ENCODE data around the gene STK11.

Gene STK11

GRCh38 chr19:1269065-1269477 is 63.5 kb downstream of the STK11 start, which contains the start of gene CIRBP:
CIRBP (plus strand) TSS chr19:1269332; CDS start chr19:1270934, 1,602 bp downstream.
- H3K4me3 ChIP-seq (replicated peaks; ENCODE audit: insufficient read depth, low read length): peak within 1 kb of the TSS; percentile 49
- peak within 1 kb of the TSS; percentile 100 for H3K27ac ChIP-seq (replicated peaks)
- DNase-seq (ENCODE audit: low read depth in 1 of 2, low spot score in 1 of 2): peak; percentile 99 to 100
- TF ChIP-seq SPI1 (IDR thresholded peaks at IDR 0.05; ENCODE audit: borderline replicate concordance, low read depth) (no peak; the same call in 1 of the 2 replicates), POLR2AphosphoS5 (IDR thresholded peaks at IDR 0.05; ENCODE audit: low read depth) (peak; percentile 99)
- TF ChIP-seq, protein P1, sequence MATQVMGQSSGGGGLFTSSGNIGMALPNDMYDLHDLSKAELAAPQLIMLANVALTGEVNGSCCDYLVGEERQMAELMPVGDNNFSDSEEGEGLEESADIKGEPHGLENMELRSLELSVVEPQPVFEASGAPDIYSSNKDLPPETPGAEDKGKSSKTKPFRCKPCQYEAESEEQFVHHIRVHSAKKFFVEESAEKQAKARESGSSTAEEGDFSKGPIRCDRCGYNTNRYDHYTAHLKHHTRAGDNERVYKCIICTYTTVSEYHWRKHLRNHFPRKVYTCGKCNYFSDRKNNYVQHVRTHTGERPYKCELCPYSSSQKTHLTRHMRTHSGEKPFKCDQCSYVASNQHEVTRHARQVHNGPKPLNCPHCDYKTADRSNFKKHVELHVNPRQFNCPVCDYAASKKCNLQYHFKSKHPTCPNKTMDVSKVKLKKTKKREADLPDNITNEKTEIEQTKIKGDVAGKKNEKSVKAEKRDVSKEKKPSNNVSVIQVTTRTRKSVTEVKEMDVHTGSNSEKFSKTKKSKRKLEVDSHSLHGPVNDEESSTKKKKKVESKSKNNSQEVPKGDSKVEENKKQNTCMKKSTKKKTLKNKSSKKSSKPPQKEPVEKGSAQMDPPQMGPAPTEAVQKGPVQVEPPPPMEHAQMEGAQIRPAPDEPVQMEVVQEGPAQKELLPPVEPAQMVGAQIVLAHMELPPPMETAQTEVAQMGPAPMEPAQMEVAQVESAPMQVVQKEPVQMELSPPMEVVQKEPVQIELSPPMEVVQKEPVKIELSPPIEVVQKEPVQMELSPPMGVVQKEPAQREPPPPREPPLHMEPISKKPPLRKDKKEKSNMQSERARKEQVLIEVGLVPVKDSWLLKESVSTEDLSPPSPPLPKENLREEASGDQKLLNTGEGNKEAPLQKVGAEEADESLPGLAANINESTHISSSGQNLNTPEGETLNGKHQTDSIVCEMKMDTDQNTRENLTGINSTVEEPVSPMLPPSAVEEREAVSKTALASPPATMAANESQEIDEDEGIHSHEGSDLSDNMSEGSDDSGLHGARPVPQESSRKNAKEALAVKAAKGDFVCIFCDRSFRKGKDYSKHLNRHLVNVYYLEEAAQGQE (IDR thresholded peaks at IDR 0.05; ENCODE audit: insufficient replicate concordance, low read depth): peak; percentile 70
- no peaks in the 10 kb centered on the region for H3K27me3 ChIP-seq (ENCODE audit: insufficient read depth, poor library complexity, severe bottlenecking)

- Histone ChIP-seq H3K4me3 (replicated peaks; ENCODE audit: insufficient read depth, low read length) (peak overlapping the region; percentile 49), H3K27ac (replicated peaks) (peak overlapping the region; percentile 100), H3K27me3 (ENCODE audit: insufficient read depth, poor library complexity, severe bottlenecking) (no peaks in the 10 kb centered on the region)
- peak; percentile 88 for TF ChIP-seq POLR2AphosphoS5 (IDR thresholded peaks at IDR 0.05; ENCODE audit: low read depth)
- 0 out of 2 replicates have a peak, but pooled peaks have one; percentile 24 for TF ChIP-seq GABPA (IDR thresholded peaks at IDR 0.05; ENCODE audit: low read depth)
- TF ChIP-seq, protein P1 (IDR thresholded peaks at IDR 0.05; ENCODE audit: insufficient replicate concordance, low read depth): no peak
- no peak for TF ChIP-seq CTCF (IDR thresholded peaks at IDR 0.05; ENCODE audit: insufficient read depth, low read length)
- peak; percentile 54; the same call in 1 of the 2 replicates for TF ChIP-seq SPI1 (IDR thresholded peaks at IDR 0.05; ENCODE audit: borderline replicate concordance, low read depth)
- DNase-seq (ENCODE audit: low read depth in 1 of 2, low spot score in 1 of 2): peak in 1 of 2 experiments; percentile 81
Observed at GRCh38 chr19:1269478-1270212, 64.1 kb downstream of the STK11 start.

DNA sequence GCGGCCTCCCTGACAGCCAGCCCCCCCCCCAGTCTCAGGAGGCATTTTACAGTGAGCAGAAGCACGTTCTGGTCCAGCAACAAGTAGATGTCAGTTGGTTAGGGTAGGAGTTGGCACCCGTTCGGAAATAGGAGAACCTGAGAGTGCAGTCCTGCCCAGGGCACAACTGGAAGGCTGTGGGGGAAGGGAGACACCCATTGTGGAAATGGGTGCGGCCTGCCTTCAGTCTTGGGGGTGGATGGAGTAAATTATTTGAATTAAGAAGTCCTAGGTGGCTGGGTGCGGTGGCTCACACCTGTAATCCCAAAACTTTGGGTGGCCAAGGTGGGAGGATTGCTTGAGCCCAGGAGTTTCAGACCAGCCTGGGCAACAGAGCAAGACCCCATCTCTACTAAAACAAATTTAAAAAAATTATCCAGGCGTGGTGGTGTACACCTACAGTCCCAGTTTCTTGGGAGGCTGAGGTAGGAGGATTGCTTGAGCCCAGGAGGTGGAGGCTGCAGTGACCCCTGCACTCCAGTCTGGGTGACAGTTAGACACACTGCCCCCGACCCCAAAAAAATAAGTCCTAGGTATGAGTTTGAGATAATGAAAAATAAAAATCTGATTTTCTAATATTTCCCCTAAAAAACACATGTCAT is 64.8 kb downstream of the STK11 start:
- DNase-seq (ENCODE audit: low read depth in 1 of 2, low spot score in 1 of 2): peak; percentile 37 to 74

More for the DNA sequence above, 64.8 kb downstream of the STK11 start:
- H3K27ac ChIP-seq (replicated peaks): peak overlapping the region; percentile 100
- H3K27me3 ChIP-seq (ENCODE audit: insufficient read depth, poor library complexity, severe bottlenecking): no peaks in the 10 kb centered on the region
- TF ChIP-seq, protein P1 (IDR thresholded peaks at IDR 0.05; ENCODE audit: insufficient replicate concordance, low read depth): peak; percentile 12
- TF ChIP-seq POLR2AphosphoS5 (IDR thresholded peaks at IDR 0.05; ENCODE audit: low read depth) (peak; percentile 74; the same call in 1 of the 2 replicates), GABPA (IDR thresholded peaks at IDR 0.05; ENCODE audit: low read depth) (no peak), SPI1 (IDR thresholded peaks at IDR 0.05; ENCODE audit: borderline replicate concordance, low read depth) (no peak), CTCF (IDR thresholded peaks at IDR 0.05; ENCODE audit: insufficient read depth, low read length) (no peak)
- H3K4me3 ChIP-seq (replicated peaks; ENCODE audit: insufficient read depth, low read length): peak overlapping the region; percentile 49

All from HL-60 (cell line).